Type B pancreatic cell (in vitro differentiated cells): ENCODE measurements around the gene ITGA5. TPM values are rescaled to one million over a fixed set of nuclear protein-coding genes. Genes with fewer than 3 reads are reported as not detected.

ENCODE experiments used
- DNase-seq: peaks from one replicate; pipeline ENCODE4 v3.0.0; 2021; ENCODE audit warnings: mixed read lengths; ENCODE audit not compliant: unreplicated experiment; ENCODE audit errors: extremely low spot score
- H3K27ac Mint-ChIP-seq: 2 replicates; pipeline ENCODE4 v1.8.0; 2021; ENCODE audit warnings: mild to moderate bottlenecking, mixed read lengths
- H3K27me3 Mint-ChIP-seq: 2 replicates; pipeline ENCODE4 v1.8.0; 2021; ENCODE audit warnings: mixed read lengths
- H3K36me3 Mint-ChIP-seq: 2 replicates; pipeline ENCODE4 v1.8.0; 2021; ENCODE audit warnings: mixed read lengths
- H3K4me1 Mint-ChIP-seq: one replicate; pipeline ENCODE4 v1.8.0; 2021; ENCODE audit warnings: mixed read lengths; ENCODE audit not compliant: unreplicated experiment
- H3K4me3 Mint-ChIP-seq: 2 replicates; pipeline ENCODE4 v1.8.0; 2021; ENCODE audit warnings: mild to moderate bottlenecking, mixed read lengths
- H3K9me3 Mint-ChIP-seq: 2 replicates; pipeline ENCODE4 v1.8.0; 2021; ENCODE audit warnings: mixed read lengths
- CTCF ChIP-seq: fragments of 200-600 bp; sonication (generic); conservative IDR thresholded peaks from 2 replicates; pipeline ENCODE4 v1.5.0; 2021; ENCODE audit warnings: antibody characterized with exemption, mild to moderate bottlenecking
- total RNA-seq: library from RNA; stranded (reverse); gene quantifications from 2 replicates; pipeline ENCODE4 v1.2.1, GENCODE V29; 2021; ENCODE audit warnings: low replicate concordance

ITGA5 gene
- total RNA-seq, 1 donor from 2014 or later: 25.9 TPM

GRCh38 chr12:54350743-54351142, 68.3 kb downstream of the ITGA5 start:
- peak overlapping the region; percentile 84 for H3K27ac Mint-ChIP-seq
- H3K4me3 Mint-ChIP-seq: peak overlapping the region; percentile 32
- H3K4me1 Mint-ChIP-seq: peaks cover 64% of the 10 kb centered on the region

DNA sequence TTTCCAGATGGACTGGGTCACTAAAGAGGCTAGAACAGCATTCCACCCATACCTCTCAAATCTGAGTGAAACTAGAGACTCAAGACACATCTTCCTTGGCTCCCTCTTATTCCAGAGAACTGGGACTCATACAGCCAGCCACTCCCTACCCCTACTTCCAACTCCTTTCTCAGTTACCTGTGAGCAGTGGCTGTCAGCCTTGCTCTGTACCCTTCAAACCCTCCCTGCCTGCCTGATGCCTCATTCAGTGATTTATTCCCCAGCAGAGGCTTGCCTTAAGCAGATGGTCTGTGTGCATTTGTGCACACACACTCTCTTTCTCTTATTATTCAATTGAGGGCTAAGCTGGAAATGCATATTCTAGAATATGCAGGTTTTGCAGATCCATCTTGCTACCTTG, 69.4 kb downstream of the ITGA5 start:
- H3K36me3 Mint-ChIP-seq: peaks cover 38% of the 10 kb centered on the region
- no peaks in the 10 kb centered on the region for H3K27me3 Mint-ChIP-seq
- peak overlapping the region; percentile 76 for H3K27ac Mint-ChIP-seq
- peak overlapping the region; percentile 25 for H3K4me3 Mint-ChIP-seq
- DNase-seq: no peak
- H3K4me1 Mint-ChIP-seq: peaks cover 53% of the 10 kb centered on the region
- no peak for TF ChIP-seq CTCF
- no peaks in the 10 kb centered on the region for H3K9me3 Mint-ChIP-seq

More at GRCh38 chr12:54350743-54351142, 68.3 kb downstream of the ITGA5 start:
- TF ChIP-seq CTCF: no peak
- DNase-seq: no peak
- H3K9me3 Mint-ChIP-seq: no peaks in the 10 kb centered on the region
- peaks cover 32% of the 10 kb centered on the region for H3K36me3 Mint-ChIP-seq
- no peaks in the 10 kb centered on the region for H3K27me3 Mint-ChIP-seq

- no peak for DNase-seq
- Mint-ChIP-seq H3K27ac (no peak overlapping the region), H3K36me3 (peaks cover 38% of the 10 kb centered on the region), H3K27me3 (no peaks in the 10 kb centered on the region), H3K4me3 (no peak overlapping the region), H3K9me3 (no peaks in the 10 kb centered on the region), H3K4me1 (peaks cover 51% of the 10 kb centered on the region)
- TF ChIP-seq CTCF: no peak
Observed at GRCh38 chr12:54349036-54349435, 70.0 kb downstream of the ITGA5 start.

Other genes starting within 250 kb of the ITGA5 start
- gene SMUG1, start 230.3 kb downstream of the ITGA5 start, total RNA-seq: 48.3 and 52.5 TPM in 2 replicates
- 87.8 and 227 TPM in 2 replicates for gene CBX5, start 139.1 kb downstream of the ITGA5 start, total RNA-seq
- gene HNRNPA1, start 138.5 kb downstream of the ITGA5 start, total RNA-seq: 1,366 and 2,469 TPM in 2 replicates
- gene NFE2, start 118.3 kb downstream of the ITGA5 start, total RNA-seq: 0.24 and 0.65 TPM in 2 replicates
- 196 and 229 TPM in 2 replicates for gene COPZ1, start 94.1 kb downstream of the ITGA5 start, total RNA-seq
- gene GPR84, start 54.8 kb downstream of the ITGA5 start, total RNA-seq: not detected in 2 replicates
- 29.5 and 47.3 TPM in 2 replicates for gene ZNF385A, start 34.5 kb downstream of the ITGA5 start, total RNA-seq
- gene GTSF1, start 54.3 kb upstream of the ITGA5 start, total RNA-seq: not detected in 2 replicates
- gene NCKAP1L, start 78.5 kb upstream of the ITGA5 start, total RNA-seq: not detected in 2 replicates
- gene PDE1B, start 130.3 kb upstream of the ITGA5 start, total RNA-seq: 0.10 and 3.6 TPM in 2 replicates
- 24.9 and 43.3 TPM in 2 replicates for gene PPP1R1A, start 169.4 kb upstream of the ITGA5 start, total RNA-seq
- not detected in 2 replicates for gene LACRT, start 215.6 kb upstream of the ITGA5 start, total RNA-seq
- not detected in 2 replicates for gene DCD, start 229.1 kb upstream of the ITGA5 start, total RNA-seq